Testis (tissue), 3 donors: ENCODE data around the gene FOS. TPM values are rescaled to one million over a fixed set of nuclear protein-coding genes. Genes with fewer than 3 reads are reported as not detected.
A peak's percentile ranks its signal among the peaks of the same experiment; 100 is the strongest.
"Not testable (repeated sequence)": the region's sequence is repeated elsewhere in the genome, so short reads cannot be mapped to it uniquely, and the experiment has no call there.

ENCODE experiments used
- DNase-seq: peaks from one replicate; pipeline ENCODE4 v3.0.0-alpha.2; 2019
- H3K27ac ChIP-seq, 2 donors: fragments of 200-600 bp; sonication (generic); one replicate each; pipeline ENCODE4 v1.5.1; 2019
- H3K27me3 ChIP-seq: fragments of 200-600 bp; sonication (generic); one replicate; pipeline ENCODE4 v1.5.1; 2019
- H3K36me3 ChIP-seq: fragments of 200-600 bp; sonication (generic); one replicate; pipeline ENCODE4 v1.5.1; 2017; ENCODE audit warnings: low read depth; ENCODE audit errors: missing control alignments
- H3K4me1 ChIP-seq: fragments of 200-600 bp; sonication (generic); one replicate; pipeline ENCODE4 v1.5.1; 2019
- H3K4me3 ChIP-seq, 2 donors: fragments of 200-600 bp; sonication (generic); one replicate each; pipeline ENCODE4 v1.5.1; 2017 to 2019
- H3K9me3 ChIP-seq: fragments of 200-600 bp; sonication (generic); one replicate; pipeline ENCODE4 v1.5.1; 2017
- CTCF ChIP-seq, 3 experiments: fragments of 450-650 bp in 2 of 3; fragments of 200-600 bp in 1 of 3; sonication (generic) in 1 of 3; IDR thresholded peaks; one replicate each; pipeline ENCODE4 v1.5.1; 2016 to 2019; ENCODE audit warnings: antibody characterized with exemption in 3 of 3, mild to moderate bottlenecking in 2 of 3, moderate library complexity in 1 of 3
- POLR2A ChIP-seq: fragments of 450-650 bp; IDR thresholded peaks from one replicate; pipeline ENCODE4 v1.6.1; 2017; ENCODE audit warnings: antibody characterized with exemption, mild to moderate bottlenecking, moderate library complexity
- WGBS, 2 donors: methylation state at CpG; one replicate each; pipeline ENCODE4 v1.1.5; 2018; 5-methylcytosine and 5-hydroxymethylcytosine counted together
- intact Hi-C: fragments of 100-400 bp; cut with DNase I; formaldehyde crosslinking; loops from one replicate; pipeline ENCODE4 v1.15.1; 2023; ENCODE audit warnings: low total_unique reads
- polyA plus RNA-seq: library from polyadenylated mRNA; stranded (reverse); fragments of 350-450 nt; fragmentation: Illumina TruSeq; extraction: RNeasy Lipid Tissue Mini Kit (QIAGEN cat#74804); gene quantifications from one replicate; pipeline ENCODE4 v1.2.3, GENCODE V29; 2014; ENCODE audit warnings: low read depth, low replicate concordance; ENCODE audit not compliant: insufficient read depth
- total RNA-seq, 2 donors: library from RNA; depleted of rRNA; stranded (reverse); fragments of >200 nt; gene quantifications; one replicate each; pipeline ENCODE4 v1.2.3, GENCODE V29; 2016

The FOS gene
- total and polyA plus RNA-seq, 3 donors from 2014 or later: 44.2 to 247 (median 66.1) TPM

GRCh38 chr14:75299059-75299458, 20.4 kb downstream of the FOS start:
- 42 to 59% methylated on average over 8 of the region's 8 CpGs for WGBS, 2 donors
- intact Hi-C loops: loop anchor here (5.0 kb wide), 1 partner anchor 167 kb away; no protein-coding TSS in a partner anchor
- peak; percentile 68 for DNase-seq
- Histone ChIP-seq H3K4me3 (no peak overlapping the region), H3K36me3 (no peaks in the 10 kb centered on the region), H3K27ac (peak overlapping the region; percentile 76 to 80), H3K4me1 (peaks cover 39% of the 10 kb centered on the region), H3K27me3 (no peaks in the 10 kb centered on the region), H3K9me3 (no peaks in the 10 kb centered on the region)
- TF ChIP-seq POLR2A (no peak), CTCF (IDR thresholded peaks at IDR 0.05) (no peak)

- intact Hi-C loops: loop anchor here (5.0 kb wide), 1 partner anchor 167 kb away; no protein-coding TSS in a partner anchor
These were observed 20.9 kb downstream of the FOS start for GRCh38 chr14:75299576-75299975.

DNA sequence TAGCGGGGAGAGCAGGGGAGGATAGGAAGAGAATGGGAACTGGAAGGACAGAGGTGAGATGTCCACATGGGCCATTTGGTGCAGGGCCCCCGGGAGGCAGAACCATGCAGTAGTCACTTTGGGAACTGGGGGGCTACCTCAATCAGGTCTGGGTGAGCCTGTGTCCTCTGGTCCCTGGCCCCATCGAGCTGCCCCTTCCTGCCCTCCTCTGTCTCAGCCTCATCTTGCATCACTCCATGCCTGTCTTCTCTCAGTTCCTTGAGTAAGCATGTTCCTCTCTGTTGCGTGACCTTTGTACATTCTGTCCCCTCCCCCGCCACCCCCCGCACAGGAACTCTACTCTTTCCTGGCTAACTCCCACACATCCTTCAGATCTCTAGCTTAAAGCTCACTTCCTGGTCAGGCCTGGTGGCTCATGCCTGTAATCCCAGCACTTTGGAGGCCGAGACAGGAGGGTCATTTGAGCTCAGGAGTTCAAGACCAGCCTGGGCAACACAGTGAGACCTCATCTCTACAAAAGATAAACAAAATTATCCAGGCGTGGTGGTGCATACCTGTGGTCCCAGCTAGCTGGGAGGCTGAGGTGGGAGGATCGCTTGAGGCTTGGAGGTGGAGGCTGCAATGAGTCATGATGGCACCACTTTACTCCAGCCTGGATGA, 23.2 kb downstream of the FOS start:
- intact Hi-C loops: no loop called here
- no peak for DNase-seq
- H3K27me3 ChIP-seq: no peaks in the 10 kb centered on the region
- no peaks in the 10 kb centered on the region for H3K36me3 ChIP-seq
- no peaks in the 10 kb centered on the region for H3K9me3 ChIP-seq
- WGBS, 2 donors: 64 to 67% methylated on average over 7 to 9 of the region's 9 CpGs
- TF ChIP-seq CTCF (IDR thresholded peaks at IDR 0.05) (no peak), POLR2A (no peak)
- H3K27ac ChIP-seq: no peak overlapping the region
- no peak overlapping the region for H3K4me3 ChIP-seq
- peaks cover 26% of the 10 kb centered on the region for H3K4me1 ChIP-seq

More at GRCh38 chr14:75299576-75299975, 20.9 kb downstream of the FOS start:
- Histone ChIP-seq H3K27ac (peak overlapping the region; percentile 76 to 80), H3K9me3 (no peaks in the 10 kb centered on the region), H3K4me3 (no peak overlapping the region), H3K4me1 (peaks cover 39% of the 10 kb centered on the region), H3K36me3 (no peaks in the 10 kb centered on the region), H3K27me3 (no peaks in the 10 kb centered on the region)
- TF ChIP-seq CTCF (IDR thresholded peaks at IDR 0.05) (no peak), POLR2A (no peak)
- DNase-seq: no peak
- 15 to 21% methylated on average over 1 of the region's 1 CpG for WGBS, 2 donors

- TF ChIP-seq POLR2A (no peak), CTCF (IDR thresholded peaks at IDR 0.05) (peak; percentile 90 to 95 (median 94))
- peak; percentile 81 for DNase-seq
- no peaks in the 10 kb centered on the region for H3K36me3 ChIP-seq
- no peak overlapping the region for H3K4me3 ChIP-seq
- 26 to 29% methylated on average over 14 to 15 of the region's 15 CpGs for WGBS, 2 donors
- H3K27me3 ChIP-seq: no peaks in the 10 kb centered on the region
- H3K4me1 ChIP-seq: peaks cover 22% of the 10 kb centered on the region
- peak overlapping the region in 1 of 2 donors; percentile 19 for H3K27ac ChIP-seq
- intact Hi-C loops: no loop called here
- H3K9me3 ChIP-seq: no peaks in the 10 kb centered on the region
These were observed 24.8 kb downstream of the FOS start for GRCh38 chr14:75303381-75303789.

- not testable (repeated sequence) for DNase-seq, H3K27ac ChIP-seq, H3K36me3 ChIP-seq, H3K9me3 ChIP-seq, H3K27me3 ChIP-seq, H3K4me3 ChIP-seq
- 75 to 85% methylated on average over 4 of the region's 4 CpGs for WGBS, 2 donors
- H3K4me1 ChIP-seq: peaks cover 13% of the 10 kb centered on the region
- intact Hi-C loops: loop anchor here (5.0 kb wide), 1 partner anchor 181 kb away; no protein-coding TSS in a partner anchor
These were observed 27.8 kb downstream of the FOS start for GRCh38 chr14:75306410-75306809.
